ENCODE results near the gene MYL5. TPM values are rescaled to one million over a fixed set of nuclear protein-coding genes. Genes with fewer than 3 reads are reported as not detected.

MYL5 gene
- total and polyA plus RNA-seq, 4 donors = 2.4 to 5.0 (median 4.7) TPM

- WGBS = 90% methylated on average over 11 of the region's 11 CpGs
- Histone ChIP-seq H3K27me3 (ENCODE audit: control insufficient read depth in 4 of 4, insufficient read depth in 4 of 4, low read length in 3 of 4) (no peaks in the 10 kb centered on the region), H3K4me3 (ENCODE audit: low read depth in 1 of 3, low read length in 3 of 3) (no peak overlapping the region), H3K27ac (ENCODE audit: low read depth in 1 of 2, low read length in 2 of 2) (no peak overlapping the region), H3K9me3 (ENCODE audit: control insufficient read depth in 4 of 4, low read length in 3 of 4) (no peaks in the 10 kb centered on the region), H3K36me3 (ENCODE audit: control insufficient read depth in 4 of 4, insufficient read depth in 3 of 4, low read depth in 1 of 4, low read length in 3 of 4) (no peaks in the 10 kb centered on the region), H3K9ac (ENCODE audit: low read depth in 1 of 2, low read length in 2 of 2) (no peak overlapping the region), H3K4me1 (ENCODE audit: control insufficient read depth in 4 of 4, insufficient read depth in 4 of 4, low read length in 3 of 4) (peaks cover 7 to 24% (median 12%) of the 10 kb centered on the region in 4 donors)
- no peak for DNase-seq (ENCODE audit: low spot score)
- TF ChIP-seq MAX (IDR thresholded peaks at IDR 0.05) (no peak), NR2F2 (IDR thresholded peaks at IDR 0.05) (no peak), REST (IDR thresholded peaks at IDR 0.05) (no peak)
Measured at GRCh38 chr4:679629-680028, 5.3 kb downstream of the MYL5 start.

GRCh38 chr4:680091-680490, 5.7 kb downstream of the MYL5 start:
- Histone ChIP-seq H3K9me3 (ENCODE audit: control insufficient read depth in 4 of 4, low read length in 3 of 4) (no peaks in the 10 kb centered on the region), H3K27me3 (ENCODE audit: control insufficient read depth in 4 of 4, insufficient read depth in 4 of 4, low read length in 3 of 4) (no peaks in the 10 kb centered on the region), H3K27ac (ENCODE audit: low read depth in 1 of 2, low read length in 2 of 2) (no peak overlapping the region), H3K4me1 (ENCODE audit: control insufficient read depth in 4 of 4, insufficient read depth in 4 of 4, low read length in 3 of 4) (peaks cover 6 to 21% (median 10%) of the 10 kb centered on the region in 4 donors), H3K36me3 (ENCODE audit: control insufficient read depth in 4 of 4, insufficient read depth in 3 of 4, low read depth in 1 of 4, low read length in 3 of 4) (no peaks in the 10 kb centered on the region), H3K9ac (ENCODE audit: low read depth in 1 of 2, low read length in 2 of 2) (no peak overlapping the region), H3K4me3 (ENCODE audit: low read depth in 1 of 3, low read length in 3 of 3) (no peak overlapping the region)
- no peak for DNase-seq (ENCODE audit: low spot score)
- TF ChIP-seq RXRA (IDR thresholded peaks at IDR 0.05) = no peak
- no peak for TF ChIP-seq ATF3 (IDR thresholded peaks at IDR 0.05)
- TF ChIP-seq CTCF (IDR thresholded peaks at IDR 0.05; ENCODE audit: low read depth, low read length, missing input control) = no peak
- 86% methylated on average over 9 of the region's 9 CpGs for WGBS

- Histone ChIP-seq H3K9ac (ENCODE audit: low read depth in 1 of 2, low read length in 2 of 2) (no peak overlapping the region), H3K9me3 (ENCODE audit: control insufficient read depth in 4 of 4, low read length in 3 of 4) (no peaks in the 10 kb centered on the region), H3K4me3 (ENCODE audit: low read depth in 1 of 3, low read length in 3 of 3) (no peak overlapping the region), H3K27ac (ENCODE audit: low read depth in 1 of 2, low read length in 2 of 2) (no peak overlapping the region), H3K27me3 (ENCODE audit: control insufficient read depth in 4 of 4, insufficient read depth in 4 of 4, low read length in 3 of 4) (no peaks in the 10 kb centered on the region), H3K4me1 (ENCODE audit: control insufficient read depth in 4 of 4, insufficient read depth in 4 of 4, low read length in 3 of 4) (peaks cover 1 to 17% (median 6%) of the 10 kb centered on the region in 4 donors), H3K36me3 (ENCODE audit: control insufficient read depth in 4 of 4, insufficient read depth in 3 of 4, low read depth in 1 of 4, low read length in 3 of 4) (no peaks in the 10 kb centered on the region)
- 70% methylated on average over 17 of the region's 17 CpGs for WGBS
- DNase-seq (ENCODE audit: low spot score) = no peak
- no peak for TF ChIP-seq EGR1 (IDR thresholded peaks at IDR 0.05; ENCODE audit: low read depth in 2 of 2)
- TF ChIP-seq FOXA1 (IDR thresholded peaks at IDR 0.05) = no peak
- no peak for TF ChIP-seq JUND (IDR thresholded peaks at IDR 0.05)
- no peak for TF ChIP-seq NR2F2 (IDR thresholded peaks at IDR 0.05)
- no peak for TF ChIP-seq SP1 (IDR thresholded peaks at IDR 0.05)
- TF ChIP-seq RXRA (IDR thresholded peaks at IDR 0.05) = no peak
- no peak for TF ChIP-seq TAF1 (conservative IDR thresholded peaks at IDR 0.05)
- no peak for TF ChIP-seq ATF3 (IDR thresholded peaks at IDR 0.05)
- no peak for TF ChIP-seq FOXA2 (IDR thresholded peaks at IDR 0.05)
- TF ChIP-seq HNF4G (IDR thresholded peaks at IDR 0.05) = no peak
- TF ChIP-seq GABPA (IDR thresholded peaks at IDR 0.05 in 1 of 2, conservative IDR thresholded peaks at IDR 0.05 in 1 of 2) = no peak
- no peak for TF ChIP-seq YY1 (IDR thresholded peaks at IDR 0.05)
- no peak for TF ChIP-seq HNF4A (conservative IDR thresholded peaks at IDR 0.05)
- no peak for TF ChIP-seq ZBTB33 (IDR thresholded peaks at IDR 0.05)
- TF ChIP-seq RAD21 (IDR thresholded peaks at IDR 0.05) = no peak
Measured at GRCh38 chr4:680551-680927, 6.2 kb downstream of the MYL5 start.

All from liver (tissue), 9 donors.